GM12891 (cell line): Measurements from ENCODE around the gene TBL1X.

Source experiments
- PAX5 ChIP-seq: IDR thresholded peaks from 2 replicates; pipeline ENCODE4 v1.6.1; 2011; ENCODE audit warnings: low read length, moderate library complexity, mild to moderate bottlenecking; ENCODE audit not compliant: insufficient read depth, severe bottlenecking
- POLR2A ChIP-seq: IDR thresholded peaks from 2 replicates; pipeline ENCODE4 v1.6.1; 2011; ENCODE audit warnings: low read depth, low read length, control low read depth
- POLR2AphosphoS5 ChIP-seq: IDR thresholded peaks from 2 replicates; pipeline ENCODE4 v1.6.1; 2011; ENCODE audit warnings: low read depth, low read length, control low read depth
- TAF1 ChIP-seq: IDR thresholded peaks from 2 replicates; pipeline ENCODE4 v1.6.1; 2011; ENCODE audit warnings: low read depth, low read length, control low read depth

GRCh38 chrX:9604908-9605306, 140.0 kb downstream of the TBL1X start:
- TF ChIP-seq POLR2AphosphoS5 (no peak), TAF1 (no peak), POLR2A (no peak), PAX5 (no peak)
